ENCODE data around the gene MT1H.

DNA sequence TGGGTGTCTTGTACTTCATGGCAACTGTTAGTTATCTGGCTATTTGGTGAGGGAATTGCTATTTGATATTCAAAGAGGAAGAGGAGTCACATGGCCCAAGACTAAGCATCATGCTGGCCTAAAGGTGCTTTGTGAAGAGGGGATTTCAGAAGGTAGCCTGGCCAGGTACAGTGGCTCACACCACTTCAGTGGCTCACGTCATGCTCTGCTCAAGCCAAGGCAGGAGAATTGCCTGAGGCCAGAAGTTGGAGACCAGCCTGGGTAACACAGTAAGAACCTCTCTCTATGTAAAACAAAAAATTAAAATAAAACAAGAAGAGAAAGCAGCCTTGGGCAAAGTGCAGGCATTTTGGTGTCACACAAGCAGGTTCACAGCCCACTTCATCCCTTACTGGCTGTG is 24.3 kb upstream of the MT1H start:
- TF ChIP-seq POLR2A (IDR thresholded peaks at IDR 0.05) (no peak), EP300 (IDR thresholded peaks at IDR 0.05) (no peak), CTCF (IDR thresholded peaks at IDR 0.05) (no peak), POLR2AphosphoS5 (IDR thresholded peaks at IDR 0.05) (no peak)
